GM18508 (cell line): ENCODE results near the gene PLOD3.
A peak's percentile ranks its signal among the peaks of the same experiment; 100 is the strongest.
"Not testable (repeated sequence)": the region's sequence is repeated elsewhere in the genome, so short reads cannot be mapped to it uniquely, and the experiment has no call there.

Source experiments
- ATAC-seq: cut with Tn5 transposase; IDR thresholded peaks from one replicate; pipeline ENCODE4 v1.9.1; 2021; ENCODE audit warnings: moderate number of reproducible peaks; ENCODE audit not compliant: insufficient read depth, unreplicated experiment

PLOD3 gene

GRCh38 chr7:101217388-101218235, at the start of gene PLOD3, which contains the start of gene ZNHIT1:
TSS of gene PLOD3 (minus strand) at chr7:101217581. CDS start at chr7:101217274, 307 bp downstream.
TSS of gene ZNHIT1 (plus strand) at chr7:101218165. CDS start at chr7:101218196, 31 bp downstream.
- peak; percentile 62 for ATAC-seq

GRCh38 chr7:101265622-101266516, 48.5 kb upstream of the PLOD3 start:
- ATAC-seq = no peak

GRCh38 chr7:101264102-101264706, 46.8 kb upstream of the PLOD3 start:
- not testable (repeated sequence) for ATAC-seq

- ATAC-seq = no peak
These were observed 40.9 kb upstream of the PLOD3 start for GRCh38 chr7:101258243-101258731.

- ATAC-seq = no peak
These were observed 38.4 kb upstream of the PLOD3 start for GRCh38 chr7:101255796-101256195.

- not testable (repeated sequence) for ATAC-seq
These were observed 35.8 kb upstream of the PLOD3 start for GRCh38 chr7:101253199-101253598.

- peak; percentile 78 for ATAC-seq
These were observed 34.7 kb upstream of the PLOD3 start for GRCh38 chr7:101251871-101252659.

GRCh38 chr7:101250324-101250723, 32.9 kb upstream of the PLOD3 start:
- no peak for ATAC-seq

- ATAC-seq = no peak
These were observed 30.9 kb upstream of the PLOD3 start for GRCh38 chr7:101248276-101248675.

- ATAC-seq = no peak
These were observed 27.8 kb upstream of the PLOD3 start for GRCh38 chr7:101245147-101245668.

- peak; percentile 69 for ATAC-seq
These were observed 27.2 kb upstream of the PLOD3 start, which contains the start of gene FIS1 for GRCh38 chr7:101244375-101245146. TSS of gene FIS1 (minus strand) at chr7:101245081. CDS start at chr7:101245004, 77 bp downstream.

GRCh38 chr7:101243646-101244374, 26.4 kb upstream of the PLOD3 start:
- no peak for ATAC-seq

GRCh38 chr7:101241443-101242349, 24.3 kb upstream of the PLOD3 start:
- ATAC-seq = no peak

GRCh38 chr7:101241015-101241363, 23.6 kb upstream of the PLOD3 start:
- no peak for ATAC-seq

- no peak for ATAC-seq
These were observed 23.0 kb upstream of the PLOD3 start for GRCh38 chr7:101240226-101241014.

GRCh38 chr7:101239951-101240220, 22.5 kb upstream of the PLOD3 start:
- no peak for ATAC-seq
